NCI-H1694 (cell line): ENCODE results near the gene ADAMTS1.

Source experiments
- DNase-seq: peaks from one replicate; lab custom pipeline; 2025; lab: John Stamatoyannopoulos, UW

ADAMTS1 gene

GRCh38 chr21:26844258-26845065 lies 747 bp downstream of the ADAMTS1 start:
- DNase-seq = no peak

- peak; percentile 25 for DNase-seq
Measured at GRCh38 chr21:26843933-26844257, 1.3 kb downstream of the ADAMTS1 start.

- DNase-seq = peak; percentile 77
Measured at GRCh38 chr21:26842974-26843932, 2.0 kb downstream of the ADAMTS1 start.

GRCh38 chr21:26842300-26842699 lies 2.9 kb downstream of the ADAMTS1 start:
- DNase-seq = no peak

- DNase-seq = no peak
Measured at GRCh38 chr21:26840912-26841311, 4.3 kb downstream of the ADAMTS1 start.

- DNase-seq = no peak
Measured at GRCh38 chr21:26840201-26840600, 5.0 kb downstream of the ADAMTS1 start.

GRCh38 chr21:26837539-26837938 lies 7.7 kb downstream of the ADAMTS1 start:
- DNase-seq = no peak

GRCh38 chr21:26836528-26836927 lies 8.7 kb downstream of the ADAMTS1 start:
- no peak for DNase-seq

- no peak for DNase-seq
Measured at GRCh38 chr21:26835714-26836265, 9.4 kb downstream of the ADAMTS1 start.

- no peak for DNase-seq
Measured at GRCh38 chr21:26835027-26835713, 10.0 kb downstream of the ADAMTS1 start.

GRCh38 chr21:26834181-26834905 lies 10.9 kb downstream of the ADAMTS1 start:
- no peak for DNase-seq

GRCh38 chr21:26833460-26833939 lies 11.7 kb downstream of the ADAMTS1 start:
- DNase-seq = no peak

- DNase-seq = no peak
Measured at GRCh38 chr21:26833011-26833410, 12.2 kb downstream of the ADAMTS1 start.

GRCh38 chr21:26832546-26832945 lies 12.7 kb downstream of the ADAMTS1 start:
- no peak for DNase-seq

GRCh38 chr21:26826801-26827200 lies 18.4 kb downstream of the ADAMTS1 start:
- no peak for DNase-seq

- DNase-seq = no peak
Measured at GRCh38 chr21:26820509-26820908, 24.7 kb downstream of the ADAMTS1 start.

GRCh38 chr21:26819740-26820324 lies 25.4 kb downstream of the ADAMTS1 start:
- DNase-seq = no peak

GRCh38 chr21:26818906-26819305 lies 26.3 kb downstream of the ADAMTS1 start:
- DNase-seq = no peak

- no peak for DNase-seq
Measured at GRCh38 chr21:26815197-26815596, 30.0 kb downstream of the ADAMTS1 start.

GRCh38 chr21:26814386-26814785 lies 30.8 kb downstream of the ADAMTS1 start:
- no peak for DNase-seq

GRCh38 chr21:26813426-26813998 lies 31.7 kb downstream of the ADAMTS1 start:
- DNase-seq = no peak
